H9 (cell line): ENCODE results near the gene PYGB. TPM values are rescaled to one million over a fixed set of nuclear protein-coding genes. Genes with fewer than 3 reads are reported as not detected.
A peak's percentile ranks its signal among the peaks of the same experiment; 100 is the strongest.

ENCODE experiments used
- DNase-seq: peaks from one replicate; pipeline ENCODE4 v3.0.0-alpha.2; 2017
- H2AFZ ChIP-seq: one replicate; pipeline ENCODE4 v1.6.1; 2013; ENCODE audit warnings: mild to moderate bottlenecking, low read length, control low read depth, moderate library complexity
- H2AK5ac ChIP-seq: 2 replicates; pipeline ENCODE4 v1.6.1; 2013; ENCODE audit warnings: low read length, control low read depth, mixed read lengths; ENCODE audit not compliant: insufficient read length
- H2BK120ac ChIP-seq: one replicate; pipeline ENCODE4 v1.6.1; 2013; ENCODE audit warnings: low read depth, mild to moderate bottlenecking, low read length, control low read depth, inconsistent platforms; ENCODE audit not compliant: poor library complexity, severe bottlenecking
- H2BK12ac ChIP-seq: 2 replicates; pipeline ENCODE4 v1.6.1; 2013; ENCODE audit warnings: low read length, control low read depth, mixed read lengths, low read depth; ENCODE audit not compliant: insufficient read length
- H2BK15ac ChIP-seq: 2 replicates; pipeline ENCODE4 v1.6.1; 2013; ENCODE audit warnings: low read depth, low read length, control low read depth
- H2BK20ac ChIP-seq: one replicate; pipeline ENCODE4 v1.6.1; 2013; ENCODE audit warnings: low read depth, mild to moderate bottlenecking, low read length, control low read depth, inconsistent platforms; ENCODE audit not compliant: poor library complexity, severe bottlenecking
- H2BK5ac ChIP-seq: 2 replicates; pipeline ENCODE4 v1.6.1; 2013; ENCODE audit warnings: low read length, control low read depth, mixed read lengths; ENCODE audit not compliant: insufficient read length
- H3K14ac ChIP-seq: 2 replicates; pipeline ENCODE4 v1.6.1; 2013; ENCODE audit warnings: low read length, control low read depth; ENCODE audit not compliant: insufficient read depth
- H3K18ac ChIP-seq: 2 replicates; pipeline ENCODE4 v1.6.1; 2013; ENCODE audit warnings: low read depth, mild to moderate bottlenecking, mixed read lengths, low read length, control low read depth; ENCODE audit not compliant: insufficient read length
- H3K23ac ChIP-seq: 2 replicates; pipeline ENCODE4 v1.6.1; 2013; ENCODE audit warnings: low read length, control low read depth, mixed read lengths, low read depth; ENCODE audit not compliant: insufficient read length
- H3K23me2 ChIP-seq: 2 replicates; pipeline ENCODE4 v1.6.1; 2013; ENCODE audit warnings: low read depth, mild to moderate bottlenecking, mixed read lengths, low read length, control low read depth; ENCODE audit not compliant: insufficient read length, poor library complexity, severe bottlenecking
- H3K27ac ChIP-seq: 2 replicates; pipeline ENCODE4 v1.5.1; 2013; ENCODE audit warnings: low read length, control low read depth, mixed read lengths, low read depth; ENCODE audit not compliant: insufficient read length
- H3K27me3 ChIP-seq: 2 replicates; pipeline ENCODE4 v1.6.1; 2013; ENCODE audit warnings: low read length, control low read depth, inconsistent platforms; ENCODE audit not compliant: insufficient read depth
- H3K4ac ChIP-seq: 2 replicates; pipeline ENCODE4 v1.6.1; 2013; ENCODE audit warnings: low read depth, mild to moderate bottlenecking, control low read depth, inconsistent platforms, low read length, moderate library complexity
- H3K4me1 ChIP-seq: 2 replicates; pipeline ENCODE4 v1.6.1; 2013; ENCODE audit warnings: low read length, control low read depth, inconsistent platforms; ENCODE audit not compliant: insufficient read depth
- H3K4me2 ChIP-seq: 2 replicates; pipeline ENCODE4 v1.6.1; 2013; ENCODE audit warnings: low read length, control low read depth, mixed read lengths; ENCODE audit not compliant: insufficient read length, insufficient read depth
- H3K56ac ChIP-seq: 2 replicates; pipeline ENCODE4 v1.6.1; 2013; ENCODE audit warnings: low read depth, mild to moderate bottlenecking, mixed read lengths, low read length, control low read depth; ENCODE audit not compliant: insufficient read length
- H3K79me1 ChIP-seq: 2 replicates; pipeline ENCODE4 v1.6.1; 2013; ENCODE audit warnings: low read depth, mild to moderate bottlenecking, moderate library complexity, low read length, control low read depth, inconsistent platforms; ENCODE audit not compliant: insufficient read depth, poor library complexity, severe bottlenecking
- H3K79me2 ChIP-seq: 2 replicates; pipeline ENCODE4 v1.6.1; 2013; ENCODE audit warnings: low read length, control low read depth, inconsistent platforms; ENCODE audit not compliant: insufficient read depth
- H3K9ac ChIP-seq: 2 replicates; pipeline ENCODE4 v1.6.1; 2013; ENCODE audit warnings: low read length, control low read depth, mixed read lengths; ENCODE audit not compliant: insufficient read length; ENCODE audit errors: extremely low read depth
- H3K9me3 ChIP-seq: one replicate; pipeline ENCODE4 v1.6.1; 2013; ENCODE audit warnings: low read depth, low read length, inconsistent platforms; ENCODE audit not compliant: control insufficient read depth
- H3T11ph ChIP-seq: one replicate; pipeline ENCODE4 v1.6.1; 2013; ENCODE audit warnings: mild to moderate bottlenecking, low read length, control low read depth, inconsistent platforms
- H4K20me1 ChIP-seq: one replicate; pipeline ENCODE4 v1.6.1; 2013; ENCODE audit not compliant: control insufficient read depth, insufficient read length, insufficient read depth
- H4K5ac ChIP-seq: 2 replicates; pipeline ENCODE4 v1.6.1; 2013; ENCODE audit warnings: low read depth, mild to moderate bottlenecking, mixed read lengths, low read length, control low read depth; ENCODE audit not compliant: insufficient read length
- H4K8ac ChIP-seq: replicated peaks from 2 replicates; pipeline ENCODE4 v1.6.1; 2013; ENCODE audit warnings: low read length, control low read depth, mixed read lengths, low read depth; ENCODE audit not compliant: insufficient read length
- H4K91ac ChIP-seq: 2 replicates; pipeline ENCODE4 v1.6.1; 2013; ENCODE audit warnings: low read depth, mild to moderate bottlenecking, moderate library complexity, mixed read lengths, low read length, control low read depth; ENCODE audit not compliant: insufficient read length
- H3K27ac Mint-ChIP-seq, 3 experiments: 2 replicates in 2 of 3; 3 replicates in 1 of 3; pipeline ENCODE4 v1.8.0; 2020 to 2021; ENCODE audit warnings: mixed read lengths in 3 of 3, mild to moderate bottlenecking in 1 of 3, moderate library complexity in 1 of 3
- H3K27me3 Mint-ChIP-seq: 2 replicates; pipeline ENCODE4 v1.8.0; 2021; ENCODE audit warnings: low read depth, mild to moderate bottlenecking, moderate library complexity, mixed read lengths
- H3K36me3 Mint-ChIP-seq, 3 experiments: 2 replicates in 2 of 3; 3 replicates in 1 of 3; pipeline ENCODE4 v1.8.0; 2020 to 2021; ENCODE audit warnings: low read depth in 3 of 3, mixed read lengths in 3 of 3; ENCODE audit not compliant: insufficient read depth in 1 of 3
- H3K4me1 Mint-ChIP-seq, 2 experiments: 2 replicates each; pipeline ENCODE4 v1.8.0; 2020; ENCODE audit warnings: mixed read lengths in 2 of 2
- H3K4me3 Mint-ChIP-seq, 2 experiments: 2 replicates in 1 of 2; 3 replicates in 1 of 2; pipeline ENCODE4 v1.8.0; 2020 to 2021; ENCODE audit warnings: mild to moderate bottlenecking in 2 of 2, mixed read lengths in 2 of 2, moderate library complexity in 1 of 2
- H3K9me3 Mint-ChIP-seq, 2 experiments: 2 replicates in 1 of 2; 3 replicates in 1 of 2; pipeline ENCODE4 v1.8.0; 2020; ENCODE audit warnings: mild to moderate bottlenecking in 2 of 2, mixed read lengths in 2 of 2, moderate library complexity in 1 of 2
- CTCF ChIP-seq: fragments of 200-600 bp; sonication (generic); conservative IDR thresholded peaks from 3 replicates; pipeline ENCODE4 v1.8.0; 2021; ENCODE audit warnings: antibody characterized with exemption, mild to moderate bottlenecking
- WGBS: extraction: QIAGEN DNeasy Blood & Tissue Kit; methylation state at CpG from one replicate; pipeline ENCODE4 v1.1.7; 2013; ENCODE audit warnings: missing lambda C conversion rate, low lambda C conversion rate, mixed read lengths; ENCODE audit not compliant: insufficient read length; ENCODE audit errors: extremely low coverage; 5-methylcytosine and 5-hydroxymethylcytosine counted together
- total RNA-seq: library from RNA; stranded (reverse); gene quantifications from 2 replicates; pipeline ENCODE4 v1.2.1, GENCODE V29; 2021

Gene PYGB
- total RNA-seq, 1 experiment from 2014 or later = 46.9 TPM

GRCh38 chr20:25216199-25216945 is 31.5 kb upstream of the PYGB start:
- Histone ChIP-seq H3K9me3 (no peaks in the 10 kb centered on the region), H2BK12ac (no peak overlapping the region), H2BK5ac (no peak overlapping the region), H4K8ac (no peak overlapping the region), H4K5ac (no peak overlapping the region), H3K27me3 (no peaks in the 10 kb centered on the region), H4K20me1 (no peaks in the 10 kb centered on the region), H2AK5ac (no peak overlapping the region), H3K23me2 (no peaks in the 10 kb centered on the region), H3K4ac (no peak overlapping the region), H3K9ac (no peak overlapping the region), H3T11ph (no peak overlapping the region), H3K18ac (no peak overlapping the region), H3K14ac (no peak overlapping the region), H3K56ac (no peak overlapping the region), H2AFZ (no peak overlapping the region), H2BK20ac (no peak overlapping the region), H3K23ac (no peak overlapping the region), H3K79me2 (no peaks in the 10 kb centered on the region), H3K4me2 (no peak overlapping the region), H3K79me1 (no peaks in the 10 kb centered on the region), H2BK15ac (no peak overlapping the region), H3K4me1 (no peaks in the 10 kb centered on the region), H2BK120ac (no peak overlapping the region), H4K91ac (no peak overlapping the region), H3K27ac (no peak overlapping the region)
- no peak for DNase-seq
- Mint-ChIP-seq H3K36me3 (peaks cover 5 to 65% (median 25%) of the 10 kb centered on the region in 3 experiments; a peak in 6 of 7 replicates), H3K4me3 (no peak overlapping the region), H3K27ac (peak overlapping the region in 2 of 3 experiments; percentile 20 to 58; a peak in 2 of 7 replicates), H3K27me3 (no peaks in the 10 kb centered on the region), H3K9me3 (no peaks in the 10 kb centered on the region), H3K4me1 (peaks cover 0 to 2% of the 10 kb centered on the region in 2 experiments; a peak in 2 of 4 replicates)
- TF ChIP-seq CTCF = no peak
- WGBS = no CpG with 5 or more reads among the region's 16 CpGs
